B cell (primary cell): ENCODE data around the gene CASP5. TPM values are rescaled to one million over a fixed set of nuclear protein-coding genes. Genes with fewer than 3 reads are reported as not detected.

Experiments
- ATAC-seq: fragments of 200-7000 bp; cut with Tn5 transposase; one replicate; pipeline ENCODE4 v1.10.0; 2021; ENCODE audit warnings: low read depth, mild to moderate bottlenecking, moderate number of reproducible peaks, moderate library complexity
- CTCF ChIA-PET: fragments of 350-600 bp; sonication (Branson Sonifier 250); formaldehyde crosslinking; loops from one replicate; lab custom pipeline; 2021; ENCODE audit warnings: antibody characterized with exemption, inconsistent platforms; lab: Charles Lee
- POLR2A ChIA-PET: fragments of 350-600 bp; sonication (Branson Sonifier 250); formaldehyde crosslinking; loops from one replicate; lab custom pipeline; 2021; ENCODE audit warnings: antibody characterized with exemption; lab: Charles Lee
- DNase-seq: peaks from one replicate; pipeline ENCODE4 v3.0.0; 2013
- H2AFZ ChIP-seq: 2 replicates; pipeline ENCODE4 v1.6.1; 2012; ENCODE audit warnings: mild to moderate bottlenecking, low read depth, low read length; ENCODE audit not compliant: insufficient read depth, poor library complexity, severe bottlenecking
- H3K27ac ChIP-seq, 2 donors: 1 replicate in 1 of 2; 2 replicates in 1 of 2; pipeline ENCODE4 v1.5.1; 2012 to 2013; ENCODE audit warnings: low read length in 2 of 2, mild to moderate bottlenecking in 2 of 2, moderate library complexity in 1 of 2
- H3K27me3 ChIP-seq, 4 experiments: fragments of 200-600 bp in 1 of 4; sonication (generic) in 1 of 4; replicated peaks in 1 of 4; 1 replicate in 2 of 4; 2 replicates in 2 of 4; pipeline versions ENCODE4 v1.6.1 to v1.7.0; 2013 to 2016; ENCODE audit warnings: low read length in 3 of 4, mild to moderate bottlenecking in 2 of 4, mixed read lengths in 1 of 4, moderate library complexity in 1 of 4; ENCODE audit not compliant: insufficient read depth in 4 of 4, control insufficient read depth in 3 of 4; ENCODE audit errors: control extremely low read depth in 1 of 4
- H3K36me3 ChIP-seq, 2 experiments: replicated peaks in 1 of 2; 1 replicate in 1 of 2; 2 replicates in 1 of 2; pipeline versions ENCODE4 v1.6.1 to v1.7.1; 2013; ENCODE audit warnings: low read length in 1 of 2; ENCODE audit not compliant: insufficient read depth in 2 of 2, control insufficient read depth in 1 of 2; ENCODE audit errors: control extremely low read depth in 1 of 2, extremely low read depth in 1 of 2
- H3K4me1 ChIP-seq, 2 donors: fragments of 200-600 bp in 1 of 2; sonication (generic) in 1 of 2; 1 replicate in 1 of 2; 2 replicates in 1 of 2; pipeline versions ENCODE4 v1.5.1 to v1.6.1; 2013 to 2017; ENCODE audit warnings: low read length in 2 of 2; ENCODE audit not compliant: control insufficient read depth in 2 of 2, insufficient read depth in 2 of 2
- H3K4me2 ChIP-seq: replicated peaks from 2 replicates; pipeline ENCODE3; 2012; ENCODE audit warnings: mild to moderate bottlenecking, low read depth, low read length; ENCODE audit not compliant: poor library complexity, severe bottlenecking
- H3K4me3 ChIP-seq, 5 experiments: fragments of 200-600 bp in 1 of 5; sonication (generic) in 1 of 5; 1 replicate in 3 of 5; 2 replicates in 2 of 5; pipeline versions ENCODE4 v1.5.1 to v1.7.0; 2011 to 2016; ENCODE audit warnings: low read length in 4 of 5, mild to moderate bottlenecking in 4 of 5, low read depth in 2 of 5, control low read depth in 1 of 5, moderate library complexity in 1 of 5; ENCODE audit not compliant: insufficient read depth in 1 of 5; ENCODE audit errors: control extremely low read depth in 1 of 5, extremely low read depth in 1 of 5
- H3K79me2 ChIP-seq: fragments of 200-600 bp; sonication (generic); one replicate; pipeline ENCODE4 v1.6.0; 2016; ENCODE audit warnings: low read length; ENCODE audit not compliant: control insufficient read depth, insufficient read depth
- H3K9ac ChIP-seq: fragments of 200-600 bp; sonication (generic); 2 replicates; pipeline ENCODE4 v1.6.1; 2017; ENCODE audit warnings: mild to moderate bottlenecking, low read length, moderate library complexity
- H3K9me3 ChIP-seq, 3 donors: one replicate each; pipeline versions ENCODE4 v1.6.1 to v1.7.1; 2013; ENCODE audit warnings: low read length in 2 of 3; ENCODE audit not compliant: control insufficient read depth in 2 of 3, insufficient read depth in 1 of 3; ENCODE audit errors: control extremely low read depth in 1 of 3
- H4K20me1 ChIP-seq: 2 replicates; pipeline ENCODE4 v1.6.0; 2012; ENCODE audit warnings: mild to moderate bottlenecking, low read length; ENCODE audit not compliant: insufficient read depth, control insufficient read depth, poor library complexity, severe bottlenecking
- H3K27ac Mint-ChIP-seq: one replicate; pipeline ENCODE4 v1.8.0; 2021; ENCODE audit warnings: mixed read lengths
- H3K27me3 Mint-ChIP-seq: one replicate; pipeline ENCODE4 v1.8.0; 2021; ENCODE audit warnings: mixed read lengths
- H3K4me1 Mint-ChIP-seq: one replicate; pipeline ENCODE4 v1.8.0; 2021; ENCODE audit warnings: mixed read lengths
- H3K4me3 Mint-ChIP-seq: one replicate; pipeline ENCODE4 v1.8.0; 2021; ENCODE audit warnings: mixed read lengths
- H3K9me3 Mint-ChIP-seq: one replicate; pipeline ENCODE4 v1.8.0; 2022; ENCODE audit warnings: mixed read lengths; ENCODE audit not compliant: insufficient read depth
- CTCF ChIP-seq: fragments of 200-600 bp; IDR thresholded peaks from one replicate; pipeline ENCODE4 v1.8.0; 2022; ENCODE audit warnings: antibody characterized with exemption, mild to moderate bottlenecking
- EZH2 ChIP-seq: IDR thresholded peaks from 2 replicates; pipeline ENCODE4 v1.6.1; 2012; ENCODE audit warnings: borderline replicate concordance, low read depth, mild to moderate bottlenecking, moderate library complexity, low read length; ENCODE audit not compliant: insufficient read depth, poor library complexity, severe bottlenecking
- WGBS: methylation state at CpG from one replicate; pipeline ENCODE4 v1.1.5; 2013; ENCODE audit warnings: missing lambda C conversion rate; ENCODE audit not compliant: insufficient coverage; 5-methylcytosine and 5-hydroxymethylcytosine counted together
- intact Hi-C: fragments of 100-400 bp; cut with micrococcal nuclease; formaldehyde crosslinking; loops from one replicate; pipeline ENCODE4 v1.10.0; 2022
- polyA plus RNA-seq: library from polyadenylated mRNA; depleted of rRNA; stranded (reverse); fragments of >200 nt; gene quantifications from 2 replicates; pipeline ENCODE4 v1.2.3, GENCODE V29; 2012
- total RNA-seq, 2 donors: library from RNA; stranded (reverse); fragments of 120-200 nt in 1 of 2; gene quantifications; 1 replicate in 1 of 2; 2 replicates in 1 of 2; pipeline versions ENCODE4 v1.2.3 to v1.2.4, GENCODE V29; 2013 to 2022

Gene CASP5
- total and polyA plus RNA-seq, 2 donors (not counting 1 experiment from before 2014, with no cell fraction given): 0.09 TPM; not detected in 1

- no peaks in the 10 kb centered on the region for H4K20me1 ChIP-seq
- no peak overlapping the region for H3K27ac ChIP-seq
- H3K9me3 Mint-ChIP-seq: no peaks in the 10 kb centered on the region
- peaks cover 25% of the 10 kb centered on the region for H3K4me1 Mint-ChIP-seq
- H3K4me2 ChIP-seq: no peak overlapping the region
- intact Hi-C loops: no loop called here
- ATAC-seq (no peak), DNase-seq (no peak)
- H2AFZ ChIP-seq: no peak overlapping the region
- peaks cover 27% of the 10 kb centered on the region for H3K79me2 ChIP-seq
- no peaks in the 10 kb centered on the region for H3K27me3 Mint-ChIP-seq
- no peak overlapping the region for H3K9ac ChIP-seq
- H3K9me3 ChIP-seq: peaks cover 0 to 5% (median 4%) of the 10 kb centered on the region in 3 donors
- no peak overlapping the region for H3K4me3 ChIP-seq
- no peak overlapping the region for H3K4me3 Mint-ChIP-seq
- H3K4me1 ChIP-seq: peaks cover 21 to 22% of the 10 kb centered on the region in 2 donors
- CTCF ChIA-PET: no interaction called here
- peaks cover 0 to under 1% of the 10 kb centered on the region in 2 experiments for H3K36me3 ChIP-seq
- H3K27ac Mint-ChIP-seq: no peak overlapping the region
- TF ChIP-seq EZH2 (no peak), CTCF (no peak)
- no peaks in the 10 kb centered on the region for H3K27me3 ChIP-seq
- POLR2A ChIA-PET: no interaction called here
Measured at GRCh38 chr11:104970756-104971155, 52.2 kb downstream of the CASP5 start.

DNA sequence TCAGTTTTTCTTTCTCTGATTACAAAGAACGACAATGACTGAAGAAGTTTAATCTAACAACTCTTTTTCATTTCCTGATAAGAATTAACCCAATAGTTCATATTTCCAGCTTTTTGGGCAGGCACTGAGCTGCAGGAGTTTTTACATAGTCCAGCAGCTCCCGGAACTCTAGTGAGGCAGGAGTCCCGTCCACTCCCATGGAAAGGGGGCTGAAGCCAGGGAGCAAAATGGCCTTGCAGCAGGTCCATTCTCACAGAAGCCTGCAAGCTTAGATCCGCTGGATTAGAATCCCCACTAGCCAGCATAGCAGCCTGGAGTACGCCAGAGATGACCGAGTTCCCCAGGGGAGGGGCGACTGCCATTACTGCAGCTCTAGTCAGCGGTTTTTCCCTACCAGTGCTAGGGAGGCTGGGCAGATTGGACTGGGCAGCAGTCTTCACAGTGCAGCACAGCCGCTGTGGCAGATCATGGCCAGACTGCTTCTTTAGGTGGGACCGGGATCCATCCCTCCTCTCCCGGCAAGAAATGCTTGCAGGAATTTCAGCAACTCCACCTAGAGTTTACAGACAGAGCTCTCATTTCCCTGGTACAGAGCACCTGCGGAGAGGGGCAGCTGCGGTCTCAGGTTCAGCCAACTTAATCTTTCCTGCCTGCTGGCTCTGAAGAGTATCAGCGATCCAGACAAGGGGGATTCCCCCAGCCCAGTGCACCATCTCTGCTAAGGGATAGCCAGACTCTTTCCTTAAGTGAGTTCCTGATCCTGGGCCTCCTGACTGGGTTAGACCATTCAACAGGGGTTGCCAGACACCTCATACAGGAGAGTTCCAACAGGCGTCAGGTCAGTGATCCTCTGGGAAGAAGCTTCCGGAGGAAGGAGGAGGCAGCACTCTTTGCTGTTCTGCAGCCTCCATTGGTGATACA is 53.9 kb downstream of the CASP5 start:
- H3K27ac Mint-ChIP-seq: peak overlapping the region; percentile 92
- ChIA-PET POLR2A (no interaction called here), CTCF (interaction anchor here (1.5 kb wide), 1 partner anchor 32 kb away, joined by 5 read pairs; no protein-coding TSS in a partner anchor)
- Histone ChIP-seq H3K9me3 (peaks cover 0 to 10% (median 3%) of the 10 kb centered on the region in 3 donors), H3K4me2 (peak overlapping the region; percentile 81), H3K36me3 (peaks cover 0 to 11% of the 10 kb centered on the region in 2 experiments), H3K79me2 (peaks cover 44% of the 10 kb centered on the region), H4K20me1 (no peaks in the 10 kb centered on the region), H3K27me3 (no peaks in the 10 kb centered on the region), H3K4me3 (peak overlapping the region; percentile 66 to 99 (median 85)), H3K9ac (peak overlapping the region; percentile 100), H3K4me1 (peaks cover 29 to 30% of the 10 kb centered on the region in 2 donors), H2AFZ (peak overlapping the region; percentile 85), H3K27ac (peak overlapping the region in 1 of 2 donors; percentile 97)
- ATAC-seq (no peak), DNase-seq (no peak)
- no peaks in the 10 kb centered on the region for H3K27me3 Mint-ChIP-seq
- peak overlapping the region; percentile 94 for H3K4me3 Mint-ChIP-seq
- TF ChIP-seq CTCF (no peak), EZH2 (no peak)
- peaks cover 34% of the 10 kb centered on the region for H3K4me1 Mint-ChIP-seq
- H3K9me3 Mint-ChIP-seq: no peaks in the 10 kb centered on the region
- 95% methylated on average over 14 of the region's 16 CpGs for WGBS
- intact Hi-C loops: loop anchor here (1.0 to 5.0 kb wide), 3 partner anchors 22 to 68 kb away; partner anchors contain the start of gene CASP1
